HFFc6 (cell line): Measurements from ENCODE around the gene TMEM106B. TPM values are rescaled to one million over a fixed set of nuclear protein-coding genes. Genes with fewer than 3 reads are reported as not detected.

Experiments used
- DNase-seq: peaks from one replicate; pipeline ENCODE4 v3.0.0-alpha.2; 2018
- H3K27ac Mint-ChIP-seq: 2 replicates; pipeline ENCODE4 v1.8.0; 2020; ENCODE audit warnings: mild to moderate bottlenecking, mixed read lengths
- H3K27me3 Mint-ChIP-seq: 2 replicates; pipeline ENCODE4 v1.8.0; 2021; ENCODE audit warnings: mild to moderate bottlenecking, moderate library complexity, mixed read lengths; ENCODE audit not compliant: insufficient read depth
- H3K36me3 Mint-ChIP-seq: 2 replicates; pipeline ENCODE4 v1.8.0; 2021; ENCODE audit warnings: low read depth, mixed read lengths
- H3K4me1 Mint-ChIP-seq: 2 replicates; pipeline ENCODE4 v1.8.0; 2020; ENCODE audit warnings: low read depth, mixed read lengths
- H3K4me3 Mint-ChIP-seq: 2 replicates; pipeline ENCODE4 v1.8.0; 2020; ENCODE audit warnings: mild to moderate bottlenecking, moderate library complexity, mixed read lengths
- H3K9me3 Mint-ChIP-seq: 2 replicates; pipeline ENCODE4 v1.8.0; 2020; ENCODE audit warnings: mild to moderate bottlenecking, mixed read lengths
- CTCF ChIP-seq: fragments of 200-600 bp; sonication (generic); IDR thresholded peaks from 2 replicates; pipeline ENCODE4 v1.5.0; 2021; ENCODE audit warnings: antibody characterized with exemption, mild to moderate bottlenecking
- total RNA-seq, 6 experiments: library from RNA; stranded (reverse); fragmentation: NEBNext Ultra II Directional; extraction: Animal tissue kit (Norgen Biotek cat#: 25700); gene quantifications; 2 replicates in 1 of 6; 3 replicates in 5 of 6; pipeline ENCODE4 v1.2.3, GENCODE V29; 2021

Gene TMEM106B
- total RNA-seq, 6 experiments from 2014 or later = 34.6 to 47.0 (median 42.7) TPM

DNA sequence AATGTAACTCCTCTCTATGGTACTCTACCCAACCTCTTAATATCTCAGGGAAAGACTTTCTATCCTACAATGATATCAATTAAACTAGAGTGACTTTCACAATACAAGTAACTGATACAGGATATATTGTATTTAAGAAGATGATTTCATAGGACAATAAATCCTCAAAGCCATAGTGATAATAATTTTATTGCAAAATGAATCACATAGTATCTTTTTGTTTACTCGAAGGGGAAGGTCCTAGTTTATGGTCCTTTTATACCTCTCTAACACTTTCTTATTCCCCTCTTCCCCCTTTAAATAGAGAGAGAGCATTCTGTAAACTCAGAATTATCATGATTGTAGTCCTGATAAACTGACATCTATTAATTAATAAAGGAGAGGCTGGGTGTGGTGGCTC is 56.4 kb downstream of the TMEM106B start:
- Mint-ChIP-seq H3K4me3 (no peak overlapping the region), H3K36me3 (no peaks in the 10 kb centered on the region)

DNA sequence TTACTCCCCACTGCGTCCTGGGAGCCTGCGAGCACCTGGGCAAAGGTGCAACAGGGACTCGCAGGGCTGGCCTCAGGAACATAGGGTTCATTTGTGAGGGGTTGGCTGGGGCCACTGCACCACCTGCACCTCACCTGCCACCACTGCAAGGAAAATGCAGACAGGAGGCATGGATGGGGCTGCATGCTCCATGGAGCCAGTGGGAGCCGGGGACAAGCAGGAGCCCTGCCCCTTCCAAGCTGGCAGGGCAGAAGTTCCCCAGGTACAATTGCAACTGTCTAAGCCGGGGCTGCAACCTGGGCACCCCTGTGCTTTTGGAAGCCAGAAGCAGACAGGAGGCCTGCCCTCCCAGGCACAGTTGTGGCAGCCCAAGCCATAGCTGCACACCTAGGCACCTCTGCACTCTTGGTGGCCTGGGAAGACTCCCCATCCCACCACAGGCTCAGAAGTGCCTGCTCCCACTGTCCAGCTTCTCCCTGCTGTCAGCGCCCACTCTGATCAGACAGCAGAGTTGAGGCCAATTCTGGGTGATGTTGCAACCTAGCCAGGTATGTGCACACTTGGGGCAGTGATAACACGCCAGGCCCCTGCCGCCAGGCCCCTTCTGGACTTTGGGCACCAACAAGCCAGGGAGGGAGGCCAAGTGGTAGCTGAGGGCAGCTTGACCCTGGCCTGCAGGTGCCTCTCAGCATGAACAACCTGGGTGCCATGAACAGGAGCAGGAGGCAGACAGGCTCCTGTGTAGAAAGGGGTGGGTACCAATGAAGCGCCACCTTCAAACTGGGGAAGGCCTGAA is 58.2 kb downstream of the TMEM106B start:
- no peak for DNase-seq
- no peaks in the 10 kb centered on the region for H3K36me3 Mint-ChIP-seq
- H3K9me3 Mint-ChIP-seq = peaks cover 5% of the 10 kb centered on the region; the same call in 1 of the 2 replicates
- H3K27me3 Mint-ChIP-seq = no peaks in the 10 kb centered on the region
- H3K27ac Mint-ChIP-seq = no peak overlapping the region
- TF ChIP-seq CTCF = no peak
- H3K4me3 Mint-ChIP-seq = no peak overlapping the region
- no peaks in the 10 kb centered on the region for H3K4me1 Mint-ChIP-seq

More for the DNA sequence above, 56.4 kb downstream of the TMEM106B start:
- no peak for TF ChIP-seq CTCF
- peaks cover 5% of the 10 kb centered on the region; the same call in 1 of the 2 replicates for H3K9me3 Mint-ChIP-seq
- no peak for DNase-seq
- H3K27ac Mint-ChIP-seq = no peak overlapping the region
- H3K27me3 Mint-ChIP-seq = no peaks in the 10 kb centered on the region
- H3K4me1 Mint-ChIP-seq = no peaks in the 10 kb centered on the region

DNA sequence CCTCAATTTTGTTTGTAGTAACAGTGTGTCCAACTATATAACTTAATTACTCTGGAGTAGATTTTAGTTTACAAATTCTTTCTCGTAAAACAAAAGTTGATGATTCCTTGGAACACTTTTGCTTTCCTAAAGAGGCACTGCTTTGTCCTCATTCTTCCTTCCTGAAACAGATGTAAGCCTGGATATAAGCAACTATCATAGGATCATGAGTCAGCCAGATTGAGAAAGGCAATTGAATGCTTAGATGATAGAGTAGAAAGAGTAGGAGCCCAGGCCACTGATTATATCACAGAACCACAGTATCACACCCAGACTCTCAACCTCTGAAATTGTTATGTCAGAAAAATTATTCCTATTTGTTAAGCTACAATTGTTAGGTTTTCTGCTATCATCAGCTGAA is 69.9 kb downstream of the TMEM106B start:
- no peaks in the 10 kb centered on the region for H3K4me1 Mint-ChIP-seq
- H3K4me3 Mint-ChIP-seq = no peak overlapping the region
- TF ChIP-seq CTCF = no peak
- H3K27me3 Mint-ChIP-seq = no peaks in the 10 kb centered on the region; the same call in 1 of the 2 replicates
- H3K27ac Mint-ChIP-seq = no peak overlapping the region
- H3K36me3 Mint-ChIP-seq = no peaks in the 10 kb centered on the region
- DNase-seq = no peak
- 0 out of 2 replicates have a peak, but pooled peaks cover 3% of the 10 kb centered on the region for H3K9me3 Mint-ChIP-seq

DNA sequence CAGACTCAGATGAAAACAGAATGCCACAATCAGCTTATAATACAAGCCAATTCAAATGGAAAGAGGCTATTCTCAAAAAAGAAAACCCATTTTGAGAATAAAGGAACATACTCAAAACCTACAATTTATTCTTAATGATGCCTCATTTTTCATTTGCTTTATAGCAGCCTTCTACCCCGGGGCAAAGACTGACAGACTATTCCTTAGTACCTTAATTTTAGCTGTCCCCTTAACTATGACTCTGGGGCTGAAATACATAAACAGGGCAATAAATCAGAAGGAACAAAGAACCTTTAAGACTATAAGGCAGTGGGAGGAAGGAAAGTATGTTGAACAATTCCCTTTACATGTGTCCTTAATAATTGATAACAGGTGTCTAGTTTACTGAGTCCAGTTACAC is 76.8 kb downstream of the TMEM106B start:
- Mint-ChIP-seq H3K4me3 (no peak overlapping the region), H3K36me3 (no peaks in the 10 kb centered on the region), H3K9me3 (peaks cover 24% of the 10 kb centered on the region), H3K27ac (no peak overlapping the region), H3K4me1 (no peaks in the 10 kb centered on the region), H3K27me3 (no peaks in the 10 kb centered on the region; the same call in 1 of the 2 replicates)
- TF ChIP-seq CTCF = no peak
- no peak for DNase-seq

- H3K4me1 Mint-ChIP-seq = no peaks in the 10 kb centered on the region
- no peaks in the 10 kb centered on the region for H3K36me3 Mint-ChIP-seq
- no peaks in the 10 kb centered on the region; the same call in 1 of the 2 replicates for H3K27me3 Mint-ChIP-seq
- H3K27ac Mint-ChIP-seq = no peak overlapping the region
- no peak for DNase-seq
- H3K9me3 Mint-ChIP-seq = peaks cover 29% of the 10 kb centered on the region
- TF ChIP-seq CTCF = no peak
- H3K4me3 Mint-ChIP-seq = no peak overlapping the region
Measured at GRCh38 chr7:12289996-12290395, 78.9 kb downstream of the TMEM106B start.
